Measurements from ENCODE around the gene PEX5L. TPM values are rescaled to one million over a fixed set of nuclear protein-coding genes. Genes with fewer than 3 reads are reported as not detected.

PEX5L gene
- total and polyA plus RNA-seq, 9 donors: 0.30 to 8.6 (median 1.1) TPM

DNA sequence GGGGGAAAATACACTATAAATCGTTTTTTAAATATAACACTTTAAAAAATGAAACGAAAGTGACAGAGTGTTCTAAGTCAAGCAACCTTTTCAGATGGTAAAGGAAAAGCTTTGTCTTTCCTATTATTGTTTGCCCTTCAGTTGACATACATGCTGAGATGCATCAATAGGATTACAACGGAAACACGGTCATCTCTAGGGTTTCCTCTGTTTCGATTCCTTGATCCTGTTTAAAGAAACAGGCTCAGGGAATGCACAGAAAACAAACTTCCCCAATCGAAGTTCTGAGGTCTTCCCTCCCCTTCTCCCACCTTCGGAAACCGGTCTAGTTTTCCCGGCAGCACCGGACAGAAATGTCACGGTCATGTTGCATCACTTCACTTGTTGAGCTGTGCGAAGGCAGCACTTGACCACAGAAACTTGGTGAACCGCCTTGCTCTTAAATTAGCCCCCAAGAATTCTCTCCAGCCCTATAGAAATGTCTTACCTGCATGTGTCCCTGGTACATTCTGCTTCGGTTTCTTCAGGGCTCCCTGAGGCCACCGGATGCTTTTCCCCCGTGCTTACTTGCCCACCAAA lies 556 bp downstream of the PEX5L start:
- intact Hi-C loops (cut with DNase I): no loop called here

DNA sequence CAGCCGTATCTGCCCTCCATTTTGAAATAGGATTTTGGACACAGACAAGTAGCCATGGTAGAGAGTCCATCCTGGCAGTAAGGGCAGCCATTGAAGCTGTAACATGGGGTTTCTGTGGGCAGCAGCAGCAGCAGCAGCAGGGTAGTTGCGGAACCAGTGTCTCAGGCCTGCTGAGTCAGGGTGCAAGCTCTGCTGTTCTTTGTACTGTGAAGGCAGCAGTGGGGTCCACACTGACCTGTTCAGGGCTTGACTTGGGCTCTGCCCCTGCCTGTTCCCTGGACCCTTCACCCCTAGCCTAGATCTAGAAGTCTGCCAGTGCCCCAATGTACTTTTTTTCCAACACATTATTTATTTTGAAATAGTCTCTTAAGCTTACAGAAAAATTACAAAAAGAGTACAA lies 9.7 kb downstream of the PEX5L start:
- Histone ChIP-seq H3K4me1 (ENCODE audit: insufficient read depth) (no peaks in the 10 kb centered on the region), H3K9me3 (no peaks in the 10 kb centered on the region), H3K36me3 (no peaks in the 10 kb centered on the region), H3K27me3 (no peaks in the 10 kb centered on the region), H3K4me3 (no peak overlapping the region), H3K27ac (no peak overlapping the region)
- no peak for DNase-seq
- intact Hi-C loops (cut with DNase I): no loop called here
- TF ChIP-seq, protein P1, sequence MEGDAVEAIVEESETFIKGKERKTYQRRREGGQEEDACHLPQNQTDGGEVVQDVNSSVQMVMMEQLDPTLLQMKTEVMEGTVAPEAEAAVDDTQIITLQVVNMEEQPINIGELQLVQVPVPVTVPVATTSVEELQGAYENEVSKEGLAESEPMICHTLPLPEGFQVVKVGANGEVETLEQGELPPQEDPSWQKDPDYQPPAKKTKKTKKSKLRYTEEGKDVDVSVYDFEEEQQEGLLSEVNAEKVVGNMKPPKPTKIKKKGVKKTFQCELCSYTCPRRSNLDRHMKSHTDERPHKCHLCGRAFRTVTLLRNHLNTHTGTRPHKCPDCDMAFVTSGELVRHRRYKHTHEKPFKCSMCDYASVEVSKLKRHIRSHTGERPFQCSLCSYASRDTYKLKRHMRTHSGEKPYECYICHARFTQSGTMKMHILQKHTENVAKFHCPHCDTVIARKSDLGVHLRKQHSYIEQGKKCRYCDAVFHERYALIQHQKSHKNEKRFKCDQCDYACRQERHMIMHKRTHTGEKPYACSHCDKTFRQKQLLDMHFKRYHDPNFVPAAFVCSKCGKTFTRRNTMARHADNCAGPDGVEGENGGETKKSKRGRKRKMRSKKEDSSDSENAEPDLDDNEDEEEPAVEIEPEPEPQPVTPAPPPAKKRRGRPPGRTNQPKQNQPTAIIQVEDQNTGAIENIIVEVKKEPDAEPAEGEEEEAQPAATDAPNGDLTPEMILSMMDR (IDR thresholded peaks at IDR 0.05): no peak
- TF ChIP-seq POLR2A (IDR thresholded peaks at IDR 0.05) (no peak), EP300 (IDR thresholded peaks at IDR 0.05) (no peak)
- WGBS, 3 donors: 93% methylated on average over 2 of the region's 2 CpGs

More for the DNA sequence above, 556 bp downstream of the PEX5L start:
- no peaks in the 10 kb centered on the region for H3K36me3 ChIP-seq
- 1% methylated on average over 16 of the region's 16 CpGs for WGBS, 3 donors
- no peaks in the 10 kb centered on the region for H3K9me3 ChIP-seq
- no peaks in the 10 kb centered on the region for H3K27me3 ChIP-seq
- no peak for DNase-seq
- no peak overlapping the region for H3K27ac ChIP-seq
- peaks cover 2% of the 10 kb centered on the region for H3K4me1 ChIP-seq (ENCODE audit: insufficient read depth)
- TF ChIP-seq EP300 (IDR thresholded peaks at IDR 0.05) (no peak), POLR2A (IDR thresholded peaks at IDR 0.05) (no peak)
- TF ChIP-seq, protein P1 (IDR thresholded peaks at IDR 0.05): no peak
- peak overlapping the region; percentile 30 for H3K4me3 ChIP-seq

DNA sequence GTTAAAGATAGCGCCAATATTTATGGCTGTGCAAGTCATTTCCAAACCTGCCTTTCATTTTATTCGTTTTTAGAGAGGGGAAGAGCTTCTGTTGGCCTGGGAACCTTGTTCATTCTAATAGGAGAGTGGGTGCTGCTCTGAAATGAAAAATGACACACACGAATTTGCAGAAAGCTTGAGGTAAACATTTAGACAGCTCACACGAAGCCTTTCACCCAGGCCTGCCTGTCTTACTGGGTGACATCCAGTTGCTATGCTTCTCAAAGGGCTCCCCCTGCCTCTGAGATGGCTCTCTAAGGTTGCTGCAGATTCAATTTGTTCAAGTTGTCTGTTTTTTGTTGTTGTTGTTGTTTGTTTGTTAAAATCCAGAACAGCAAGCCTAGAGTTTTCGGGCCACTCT lies 18.2 kb downstream of the PEX5L start:
- Histone ChIP-seq H3K4me1 (ENCODE audit: insufficient read depth) (no peaks in the 10 kb centered on the region), H3K36me3 (no peaks in the 10 kb centered on the region), H3K9me3 (no peaks in the 10 kb centered on the region), H3K27me3 (no peaks in the 10 kb centered on the region), H3K27ac (no peak overlapping the region), H3K4me3 (no peak overlapping the region)
- no peak for DNase-seq
- intact Hi-C loops (cut with DNase I): no loop called here
- TF ChIP-seq, protein P1 (IDR thresholded peaks at IDR 0.05): no peak
- 62 to 74% (median 68%) methylated on average over 5 of the region's 5 CpGs for WGBS, 3 donors

DNA sequence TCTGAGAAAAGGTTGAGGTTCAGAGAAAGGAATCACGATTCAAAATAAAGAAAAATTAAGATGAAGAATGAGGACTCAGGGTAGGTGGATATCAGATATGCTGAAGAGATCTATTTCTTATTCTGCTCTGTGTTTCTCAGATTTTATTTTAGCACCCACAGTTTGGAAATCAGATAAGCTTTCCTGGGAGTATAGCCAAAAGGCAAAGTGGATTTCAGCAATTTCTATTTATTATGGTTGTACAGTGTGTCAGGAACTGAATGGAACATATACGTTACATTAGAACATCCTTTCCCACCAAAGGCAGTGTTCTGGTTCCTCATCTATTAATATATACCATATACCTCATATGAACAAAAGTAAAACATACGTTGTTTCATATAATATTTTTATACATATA lies 18.9 kb downstream of the PEX5L start:
- TF ChIP-seq EP300 (IDR thresholded peaks at IDR 0.05) (no peak), POLR2A (IDR thresholded peaks at IDR 0.05) (no peak)
- TF ChIP-seq, protein P1 (IDR thresholded peaks at IDR 0.05): no peak
- Histone ChIP-seq H3K27me3 (no peaks in the 10 kb centered on the region), H3K9me3 (no peaks in the 10 kb centered on the region), H3K4me3 (no peak overlapping the region), H3K4me1 (ENCODE audit: insufficient read depth) (no peaks in the 10 kb centered on the region), H3K36me3 (no peaks in the 10 kb centered on the region), H3K27ac (no peak overlapping the region)
- no peak for DNase-seq
- 76 to 80% (median 79%) methylated on average over 3 of the region's 3 CpGs for WGBS, 3 donors
- intact Hi-C loops (cut with DNase I): no loop called here
